Measurements from ENCODE around the gene PELI3.
"Not testable (repeated sequence)": the region's sequence is repeated elsewhere in the genome, so short reads cannot be mapped to it uniquely, and the experiment has no call there.

PELI3 gene

DNA sequence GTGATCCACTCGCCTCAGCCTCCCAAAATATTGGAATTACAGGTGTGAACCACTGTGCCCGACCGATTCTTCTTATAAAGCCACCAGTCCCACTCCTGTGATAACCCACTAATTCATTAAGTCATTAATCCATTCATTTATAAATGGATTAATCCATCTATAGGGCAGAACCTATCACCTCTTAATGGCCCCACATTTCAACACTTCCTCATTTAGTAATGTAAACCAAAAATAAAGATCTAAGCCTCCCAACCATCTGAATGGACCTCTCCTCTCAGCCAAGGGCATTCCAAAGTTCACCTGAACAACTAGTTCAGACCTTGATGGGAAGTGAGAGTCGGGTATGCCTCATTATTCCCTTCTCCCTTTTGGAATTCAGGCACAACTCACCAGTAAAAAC lies 18.2 kb upstream of the PELI3 start:
- no peak for DNase-seq

DNA sequence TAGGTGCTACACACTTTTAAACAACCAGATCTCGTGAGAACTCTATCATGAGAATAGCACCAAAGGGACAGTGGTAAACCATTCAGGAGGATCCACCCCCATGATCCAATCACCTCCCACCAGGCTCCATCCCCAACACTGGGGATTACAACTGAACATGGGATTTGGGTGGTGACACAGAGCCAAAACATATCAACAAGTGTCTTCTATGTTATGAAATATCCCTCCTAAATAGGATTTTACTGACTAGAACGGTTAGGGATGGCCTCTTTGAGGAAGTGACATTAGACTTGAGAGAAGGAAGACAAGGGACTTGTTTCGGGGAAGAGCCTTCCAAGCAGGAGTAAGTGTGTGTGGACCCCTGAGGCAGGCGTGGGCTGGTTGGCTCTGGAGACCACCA lies 16.1 kb upstream of the PELI3 start:
- no peak for DNase-seq

DNA sequence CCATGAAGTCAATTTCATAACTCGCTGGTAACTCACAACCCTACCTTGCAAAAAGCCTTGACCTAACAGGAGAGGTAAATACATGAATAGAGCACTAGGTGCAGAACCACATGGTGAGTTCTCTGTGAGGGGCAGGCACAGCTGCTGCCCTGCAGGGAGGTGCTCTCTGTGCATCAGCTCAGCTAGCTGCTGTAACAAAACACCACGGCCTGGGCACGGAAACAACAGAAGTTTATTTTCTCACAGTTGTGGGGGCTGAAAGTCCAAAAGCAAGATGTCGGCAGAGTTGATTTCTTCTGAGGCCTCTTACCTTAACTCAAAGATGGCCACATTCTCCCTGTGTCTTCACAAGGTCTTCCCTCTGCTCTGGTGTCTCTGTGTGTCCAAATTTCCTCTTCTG lies 15.0 kb upstream of the PELI3 start:
- DNase-seq, result no peak

DNA sequence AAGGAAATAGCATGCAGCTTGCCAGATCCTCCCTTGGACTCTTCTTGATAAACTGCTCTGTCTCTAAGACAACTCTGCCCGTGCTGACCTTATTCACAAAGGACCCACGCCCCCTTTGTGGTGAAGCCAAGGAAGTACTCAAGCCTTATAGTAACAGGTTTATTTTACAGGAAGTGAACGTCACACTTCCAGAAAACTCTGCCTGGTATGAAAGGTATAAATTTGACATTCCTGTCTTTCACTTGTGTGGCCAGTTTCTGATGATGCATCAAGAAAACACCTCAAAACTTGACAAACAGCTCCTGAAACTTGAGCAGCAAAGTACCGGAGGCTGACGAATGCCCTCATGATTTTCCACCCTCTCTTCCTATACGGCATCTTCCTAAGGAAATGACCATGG lies 12.5 kb upstream of the PELI3 start:
- DNase-seq, result no peak

DNA sequence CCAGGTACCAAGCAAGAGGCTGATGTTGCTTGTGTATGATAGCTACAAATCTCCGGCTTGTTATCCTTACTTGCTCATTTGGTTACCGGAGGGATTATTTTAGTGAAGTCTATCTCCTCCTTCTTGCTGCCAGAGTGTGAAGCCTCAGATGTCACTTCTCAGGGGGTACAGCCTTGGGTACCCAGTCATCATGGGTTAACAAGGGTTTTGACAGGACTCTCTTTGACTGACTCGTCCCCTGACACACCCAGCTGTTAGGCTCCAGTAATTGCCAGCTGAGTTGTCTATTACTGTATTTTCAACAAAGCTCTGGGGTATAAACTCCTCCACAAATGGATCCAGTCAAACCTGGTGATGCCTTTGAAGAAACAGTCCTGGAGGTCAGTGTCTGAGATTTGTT lies 11.9 kb upstream of the PELI3 start:
- DNase-seq, result no peak

DNA sequence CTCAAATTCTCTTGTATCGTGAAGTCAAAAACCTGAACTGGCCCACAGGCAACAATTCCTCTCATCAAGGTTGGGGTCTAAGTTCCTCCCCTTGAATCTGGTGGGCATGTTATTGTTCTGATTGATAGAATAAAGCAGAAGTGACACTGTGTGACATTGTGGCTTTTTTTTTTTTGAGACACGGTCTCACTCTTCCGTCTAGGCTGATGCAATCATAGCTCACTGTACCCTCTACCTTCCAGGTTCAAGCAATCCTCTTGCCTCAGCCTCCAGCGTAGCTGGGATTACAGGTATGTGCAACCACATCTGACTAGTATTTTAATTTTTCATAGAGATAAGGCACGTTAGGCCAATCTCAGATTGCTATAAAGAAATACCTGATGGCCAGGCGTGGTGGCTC lies 8.9 kb upstream of the PELI3 start:
- DNase-seq, result no peak

DNA sequence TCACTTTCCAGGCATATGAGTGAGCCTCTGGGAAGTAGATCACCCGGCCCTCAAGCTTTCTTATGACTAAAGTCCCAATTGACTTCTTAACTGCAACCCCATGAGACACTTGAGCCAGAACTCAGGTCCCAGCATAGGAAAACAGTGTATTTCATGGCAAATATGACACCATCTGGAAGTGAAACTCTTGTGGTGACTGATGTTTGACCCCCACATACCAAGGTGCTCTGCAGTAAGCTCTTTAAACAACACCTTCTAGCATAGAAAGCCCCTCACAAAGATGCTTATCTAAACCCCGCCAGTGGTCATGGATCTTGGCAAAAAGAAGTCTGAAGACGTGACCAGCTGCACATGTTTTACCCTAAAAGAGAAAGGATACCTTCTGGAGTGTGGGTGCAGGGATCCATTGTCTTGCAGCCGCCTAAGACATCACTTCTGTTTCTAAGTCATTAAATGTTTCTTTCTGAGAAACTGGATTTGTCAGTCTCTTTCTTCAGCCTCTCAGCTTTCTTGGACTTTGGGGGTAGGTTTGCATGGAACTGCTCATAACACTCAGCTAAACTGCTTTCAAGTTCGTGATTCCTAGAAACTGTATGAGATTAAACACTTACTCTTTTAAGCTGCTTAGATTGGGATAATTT lies 7.4 kb upstream of the PELI3 start:
- DNase-seq, result no peak

DNA sequence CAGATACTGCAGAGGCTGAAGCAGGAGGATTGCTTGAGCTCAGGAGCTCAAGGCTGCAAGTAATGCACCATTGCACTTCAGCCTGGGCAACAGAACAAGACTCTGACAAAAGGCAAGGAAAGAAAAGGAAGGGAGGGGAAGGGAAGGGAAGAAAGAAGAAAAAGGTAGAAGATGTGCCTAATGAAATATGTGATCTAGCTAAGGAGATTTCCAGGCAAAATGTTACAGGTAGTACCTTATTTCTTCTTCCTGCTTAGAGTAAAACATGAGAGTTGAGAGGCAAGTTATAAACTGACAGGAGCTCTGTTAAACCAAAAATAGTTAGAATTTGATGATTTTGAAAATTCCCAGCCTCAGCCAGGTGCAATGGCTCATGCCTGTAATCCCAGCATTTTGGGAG lies 4.7 kb upstream of the PELI3 start:
- no peak for DNase-seq

DNA sequence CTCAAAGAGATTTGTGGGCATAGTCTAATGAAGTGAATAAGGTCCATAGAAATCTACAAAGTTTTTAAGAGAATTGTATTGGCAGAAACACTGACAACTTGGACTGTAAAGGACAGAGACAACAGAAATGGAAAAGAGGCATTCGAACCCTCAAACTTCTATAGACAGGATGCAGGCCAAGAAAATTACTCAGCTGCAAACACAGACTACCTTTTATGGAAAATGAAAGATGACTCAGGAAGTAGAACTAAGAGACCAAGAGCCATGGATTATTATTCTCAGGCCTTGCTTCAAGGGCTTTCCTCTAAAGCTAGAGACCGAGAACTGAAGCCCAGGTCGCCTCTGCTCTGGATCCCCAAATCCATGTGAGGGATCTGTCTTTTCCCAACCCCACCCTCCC lies 3.8 kb upstream of the PELI3 start:
- no peak for DNase-seq

DNA sequence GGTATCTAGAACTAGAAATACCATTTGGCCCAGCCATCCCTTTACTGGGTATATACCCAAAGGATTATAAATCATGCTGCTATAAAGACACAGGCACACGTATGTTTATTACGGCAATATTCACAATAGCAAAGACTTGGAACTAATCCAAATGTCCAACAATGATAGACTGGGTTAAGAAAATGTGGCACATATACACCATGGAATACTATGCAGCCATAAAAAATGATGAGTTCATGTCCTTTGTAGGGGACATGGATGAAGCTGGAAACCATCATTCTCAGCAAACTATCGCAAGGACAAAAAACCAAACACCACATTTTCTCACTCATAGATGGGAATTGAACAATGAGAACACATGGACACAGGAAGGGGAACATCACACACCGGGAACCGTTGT lies 2.6 kb upstream of the PELI3 start:
- not testable (repeated sequence) for DNase-seq

DNA sequence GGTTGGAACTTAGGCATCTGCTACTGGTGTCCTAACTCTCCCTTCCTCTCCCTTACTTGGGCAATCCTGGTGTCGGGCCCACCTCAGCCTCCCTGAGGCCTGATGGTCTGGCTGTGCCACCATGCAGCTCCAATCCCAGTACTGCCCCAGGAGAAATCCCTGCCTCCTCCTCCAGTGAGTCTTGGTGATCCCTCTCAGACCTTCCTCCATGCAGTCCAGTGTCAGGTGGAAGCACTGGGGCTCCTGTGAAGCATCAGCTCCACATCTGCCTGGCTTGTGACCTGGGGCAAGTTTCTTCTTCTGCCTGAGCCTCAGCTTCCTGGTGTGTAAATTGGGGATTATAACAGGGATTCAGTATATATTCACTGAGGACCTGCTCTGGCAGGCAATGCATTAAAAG lies 1.8 kb upstream of the PELI3 start:
- no peak for DNase-seq

DNA sequence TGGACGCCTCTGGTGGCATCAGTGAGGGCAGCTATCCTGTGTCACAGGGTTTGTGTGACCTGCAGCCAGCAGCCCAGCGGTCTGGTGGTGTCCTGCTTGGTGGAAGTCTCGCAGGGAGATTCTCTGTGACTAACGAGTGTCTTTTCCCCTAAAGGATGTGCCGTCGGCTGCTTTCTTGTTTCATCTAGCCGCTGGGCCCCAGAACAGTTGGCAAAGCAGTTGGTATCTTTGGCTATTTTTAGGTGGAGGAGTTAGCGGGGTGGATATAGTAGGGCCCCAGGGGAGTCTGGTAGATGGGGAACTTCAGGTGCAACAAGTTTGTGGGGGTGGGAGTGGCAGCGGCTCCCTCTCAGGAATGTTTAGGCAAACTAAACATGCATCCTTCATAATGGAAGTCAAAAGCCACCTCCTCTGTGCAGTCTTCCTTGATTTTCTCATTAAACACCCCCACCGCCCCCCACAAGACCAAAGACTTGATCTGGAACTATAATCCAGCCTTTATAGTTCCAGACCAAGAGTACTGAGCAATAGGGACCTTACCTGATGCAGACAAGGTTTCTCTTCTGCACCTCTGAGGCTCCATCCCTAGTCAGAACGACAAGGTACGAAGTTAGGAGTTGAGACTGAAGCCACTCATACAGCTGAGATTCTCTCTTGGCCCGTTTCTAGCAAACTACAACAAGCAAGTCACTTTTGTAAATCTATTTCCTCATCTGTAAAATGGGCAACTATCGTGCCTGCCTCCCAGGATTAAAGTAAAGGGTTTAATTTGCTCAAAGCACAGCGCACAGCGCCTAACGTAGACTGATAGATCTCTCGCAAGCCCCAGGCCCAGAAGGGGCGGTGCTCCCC lies 1.1 kb upstream of the PELI3 start:
- DNase-seq, result no peak

DNA sequence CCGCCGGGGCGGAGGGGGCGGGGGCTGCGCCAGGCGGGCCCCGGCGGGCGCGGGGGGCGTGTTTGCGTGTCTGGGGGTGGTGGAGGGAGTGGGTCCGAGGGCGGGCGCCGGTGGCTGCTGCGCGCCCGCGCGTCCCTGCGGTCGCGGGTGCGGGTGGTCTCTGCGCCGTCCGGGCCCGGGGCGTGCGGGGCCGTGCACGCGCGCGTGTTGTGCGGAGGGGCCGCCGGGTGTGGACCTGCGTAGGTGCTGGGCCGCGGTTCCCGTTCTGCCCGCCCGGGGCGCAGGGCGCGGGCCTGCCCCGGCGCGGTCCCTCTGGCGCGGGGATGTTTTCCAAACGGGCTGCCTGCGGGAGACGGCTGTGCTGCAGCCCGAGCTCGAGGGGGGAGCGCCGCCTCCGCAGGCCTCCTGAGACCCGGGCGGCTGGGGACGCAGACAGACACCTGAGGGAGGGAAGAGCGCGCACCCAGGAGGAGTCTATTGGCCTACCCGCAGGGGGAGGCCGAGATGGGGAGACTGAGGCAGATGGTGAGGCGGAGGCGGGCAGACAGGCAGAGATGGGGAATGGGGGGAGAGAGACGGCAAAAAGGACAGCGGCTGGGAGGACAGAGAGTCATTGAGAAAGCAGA lies 442 bp downstream of the PELI3 start:
- no peak for DNase-seq

DNA sequence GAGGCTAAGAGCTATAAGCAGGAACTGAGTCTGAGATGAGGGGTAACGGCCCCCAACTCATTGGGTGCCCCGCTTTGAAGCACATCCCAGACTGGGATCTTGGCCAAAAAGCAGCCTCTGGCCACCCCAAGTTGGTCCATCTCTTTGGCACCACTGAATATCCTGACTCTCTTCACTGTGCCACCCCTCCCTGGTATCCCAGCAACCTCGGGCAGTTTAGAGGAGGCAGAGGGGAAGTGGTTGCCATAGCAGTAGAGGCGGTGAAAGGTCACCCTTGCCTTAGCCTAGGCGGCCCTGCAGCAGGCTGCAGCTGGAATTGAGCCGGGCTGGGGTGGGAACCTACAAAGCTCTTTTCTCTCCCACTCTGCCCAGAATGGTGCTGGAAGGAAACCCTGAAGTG lies 1.1 kb downstream of the PELI3 start:
- no peak for DNase-seq

DNA sequence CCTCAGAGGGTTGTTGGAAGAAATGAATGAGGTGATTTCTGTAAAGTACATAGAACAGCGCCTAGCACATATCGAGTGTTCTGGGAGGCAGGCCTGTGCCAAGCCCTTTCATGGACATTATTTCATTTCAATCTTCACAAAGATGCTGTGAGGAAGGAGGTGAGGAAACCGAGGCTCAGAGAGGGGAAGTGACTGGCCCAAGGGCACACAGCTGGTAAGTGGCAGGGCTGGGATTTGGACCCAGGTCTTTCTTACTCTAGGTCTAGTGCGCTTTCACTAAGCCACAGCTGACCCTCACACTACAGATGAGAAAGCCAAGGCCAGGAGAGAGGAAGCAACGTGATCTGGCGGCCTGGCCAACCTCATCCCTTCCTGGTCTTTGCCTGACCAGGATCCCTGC lies 2.0 kb downstream of the PELI3 start:
- DNase-seq, result no peak

DNA sequence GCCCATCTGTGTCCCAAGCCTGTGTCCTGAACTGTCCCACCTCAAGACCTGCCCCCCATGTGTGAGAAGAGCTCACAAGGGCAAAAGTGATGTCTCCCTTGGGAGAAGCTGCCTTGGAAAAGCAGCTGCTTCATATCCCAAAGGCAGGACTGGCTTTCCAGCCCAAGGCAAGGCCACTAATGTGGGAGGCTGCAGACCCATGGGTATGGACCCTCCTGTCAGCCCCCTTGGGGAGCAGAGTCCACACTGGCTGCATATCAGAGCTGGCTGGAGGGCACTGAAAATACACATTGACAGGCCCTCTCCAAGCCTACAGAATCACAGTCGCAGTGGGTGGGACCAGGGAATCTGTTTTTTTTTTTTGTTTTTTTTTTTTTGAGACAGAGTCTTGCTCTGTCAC lies 2.7 kb downstream of the PELI3 start:
- no peak for DNase-seq

DNA sequence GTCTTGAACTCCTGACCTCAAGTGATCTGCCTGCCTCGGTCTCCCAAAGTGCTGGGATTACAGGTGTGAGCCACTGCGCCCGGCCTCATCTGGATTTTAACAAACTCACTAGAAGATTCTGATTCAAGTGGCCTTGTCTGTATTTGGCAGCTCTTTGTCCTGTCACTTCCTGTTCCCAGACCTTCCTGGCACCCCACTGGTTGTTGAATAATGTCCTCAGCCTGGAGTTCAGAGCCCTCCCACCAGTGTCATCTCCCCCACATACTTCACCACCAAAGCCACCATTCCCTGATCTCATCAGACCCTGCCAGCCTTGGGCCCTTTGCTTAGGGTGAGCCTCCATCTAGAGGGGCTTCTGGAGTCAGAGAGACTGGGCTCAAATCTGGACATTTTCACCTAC lies 3.3 kb downstream of the PELI3 start:
- DNase-seq, result no peak

DNA sequence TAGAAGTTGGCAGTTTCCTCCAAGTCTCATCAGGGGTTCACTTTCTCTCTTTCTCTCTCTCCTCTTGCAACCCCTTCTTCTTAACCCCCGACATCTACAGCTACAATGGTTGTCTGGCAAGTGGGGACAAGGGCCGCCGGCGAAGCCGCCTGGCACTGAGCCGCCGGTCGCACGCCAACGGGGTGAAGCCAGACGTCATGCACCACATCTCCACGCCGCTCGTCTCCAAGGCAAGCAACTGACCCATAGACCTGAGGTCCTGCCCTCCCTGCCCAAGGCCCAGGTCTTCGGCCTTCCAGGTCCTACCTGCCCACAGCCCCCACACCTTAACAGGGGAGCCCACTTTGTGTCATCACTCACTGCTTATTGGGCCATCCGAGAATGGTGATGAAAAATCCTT lies 4.4 kb downstream of the PELI3 start:
- no peak for DNase-seq

DNA sequence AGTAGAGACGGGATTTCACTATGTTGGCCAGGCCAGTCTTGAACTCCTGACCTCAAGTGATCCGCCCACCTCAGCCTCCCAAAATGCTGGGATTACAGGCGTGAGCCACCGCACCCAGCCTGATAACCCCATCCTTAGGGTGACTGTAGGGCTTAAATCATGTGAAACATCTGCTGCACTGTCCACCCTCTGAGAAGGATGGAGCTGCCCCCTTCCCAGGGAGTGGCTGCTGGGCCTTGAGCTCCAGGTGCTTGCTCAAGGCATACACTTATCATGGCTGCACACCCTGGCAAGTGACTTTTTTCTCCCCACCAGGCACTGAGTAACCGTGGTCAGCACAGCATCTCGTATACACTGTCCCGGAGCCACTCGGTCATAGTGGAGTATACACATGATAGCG lies 5.3 kb downstream of the PELI3 start:
- DNase-seq, result no peak

DNA sequence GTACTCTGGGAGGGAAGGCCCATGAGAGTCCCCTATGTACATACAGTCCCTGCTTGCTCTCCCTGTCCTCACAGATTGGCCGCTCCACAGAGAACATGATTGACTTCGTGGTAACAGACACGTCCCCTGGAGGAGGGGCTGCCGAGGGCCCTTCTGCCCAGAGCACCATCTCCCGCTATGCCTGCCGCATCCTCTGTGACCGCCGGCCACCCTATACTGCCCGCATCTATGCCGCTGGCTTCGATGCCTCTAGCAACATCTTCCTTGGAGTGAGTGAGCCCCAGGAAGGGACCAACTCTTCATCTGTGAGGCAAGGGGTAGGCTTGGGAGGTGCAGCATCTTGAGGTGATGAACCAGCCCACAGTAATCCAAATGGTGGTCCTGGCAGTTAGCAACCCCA lies 6.5 kb downstream of the PELI3 start:
- no peak for DNase-seq

DNA sequence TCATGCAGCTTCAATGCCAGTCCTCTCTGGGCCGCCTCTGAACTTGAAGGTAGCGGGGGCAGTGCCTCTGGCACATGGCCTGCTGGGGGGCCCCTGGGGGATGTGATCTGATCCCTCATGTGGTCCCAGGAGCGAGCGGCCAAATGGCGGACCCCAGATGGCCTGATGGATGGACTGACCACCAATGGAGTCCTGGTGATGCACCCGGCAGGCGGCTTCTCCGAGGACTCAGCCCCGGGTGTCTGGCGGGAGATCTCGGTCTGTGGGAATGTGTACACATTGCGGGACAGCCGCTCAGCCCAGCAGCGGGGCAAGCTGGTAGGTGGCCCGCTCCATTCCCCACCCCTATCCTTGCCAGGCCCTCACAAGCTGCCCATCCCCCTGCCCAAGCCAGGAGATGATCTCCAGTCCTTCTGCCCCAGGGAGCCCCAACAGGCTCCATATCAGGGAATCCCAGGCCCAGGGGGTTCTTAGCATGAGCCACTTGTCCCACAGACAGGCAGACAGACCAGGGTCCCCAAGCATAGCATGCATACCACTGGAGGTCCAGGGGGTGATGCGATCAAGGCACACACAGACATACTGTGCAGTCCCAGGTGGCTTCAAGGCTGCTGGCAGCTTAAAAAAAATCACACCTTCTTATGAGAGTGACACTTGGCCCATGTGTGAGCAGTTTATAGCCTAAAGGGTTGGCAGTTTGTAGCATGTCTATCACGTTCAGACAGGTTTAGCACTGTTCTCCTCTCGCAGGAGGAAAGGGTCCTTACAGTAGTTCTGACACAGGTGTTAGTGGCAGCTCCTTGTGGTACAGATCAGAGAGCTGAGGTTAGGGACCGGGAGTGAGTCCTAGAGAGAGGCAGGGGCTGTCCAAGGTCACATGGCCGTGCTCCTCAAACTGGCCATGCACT lies 7.2 kb downstream of the PELI3 start:
- DNase-seq, result no peak

DNA sequence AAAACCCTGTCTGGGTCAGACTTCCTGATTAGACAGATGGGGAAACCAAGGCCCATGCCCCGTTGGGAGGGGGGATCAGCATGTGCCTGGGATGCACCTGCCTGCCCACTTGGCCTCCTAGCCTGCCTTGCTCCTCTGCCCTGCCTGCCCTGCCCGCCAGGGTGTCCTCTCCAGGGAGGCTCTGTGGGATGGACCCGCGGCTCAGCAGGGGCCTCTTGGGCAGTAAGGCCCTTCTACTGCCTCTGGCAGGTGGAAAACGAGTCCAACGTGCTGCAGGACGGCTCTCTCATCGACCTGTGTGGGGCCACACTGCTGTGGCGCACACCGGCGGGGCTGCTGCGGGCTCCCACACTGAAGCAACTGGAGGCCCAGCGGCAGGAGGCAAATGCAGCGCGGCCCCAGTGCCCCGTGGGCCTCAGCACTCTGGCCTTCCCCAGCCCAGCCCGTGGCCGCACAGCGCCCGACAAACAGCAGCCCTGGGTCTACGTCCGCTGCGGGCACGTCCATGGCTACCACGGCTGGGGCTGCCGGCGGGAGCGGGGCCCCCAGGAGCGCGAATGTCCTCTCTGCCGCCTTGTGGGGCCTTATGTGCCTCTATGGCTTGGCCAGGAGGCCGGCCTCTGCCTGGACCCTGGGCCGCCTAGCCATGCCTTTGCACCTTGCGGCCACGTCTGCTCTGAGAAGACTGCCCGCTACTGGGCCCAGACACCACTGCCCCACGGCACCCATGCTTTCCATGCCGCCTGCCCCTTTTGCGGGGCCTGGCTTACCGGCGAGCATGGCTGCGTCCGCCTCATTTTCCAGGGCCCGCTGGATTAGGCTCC lies 8.9 kb downstream of the PELI3 start:
- no peak for DNase-seq

Data from HCEC 1CT (cell line).